Suprapubic skin (tissue), 4 donors: Measurements from ENCODE around the gene SLC29A1.

Experiments
- EP300 ChIP-seq: sonication (generic); formaldehyde crosslinking; IDR thresholded peaks from one replicate; pipeline ENCODE4 v1.6.1; 2017; ENCODE audit warnings: antibody characterized with exemption
- POLR2A ChIP-seq, 2 donors: fragments of 450-650 bp; IDR thresholded peaks; one replicate each; pipeline ENCODE4 v1.6.1; 2017; ENCODE audit warnings: antibody characterized with exemption in 2 of 2, mild to moderate bottlenecking in 2 of 2, moderate library complexity in 2 of 2
- POLR2AphosphoS5 ChIP-seq, 3 donors: sonication (generic); formaldehyde crosslinking; IDR thresholded peaks; one replicate each; pipeline ENCODE4 v1.6.1; 2017; ENCODE audit warnings: antibody characterized with exemption in 3 of 3
- TF ChIP-seq, protein P1 (sequence below), 2 donors: fragments of 200-600 bp in 1 of 2; fragments of 450-650 bp in 1 of 2; sonication (generic) in 1 of 2; IDR thresholded peaks; one replicate each; pipeline ENCODE4 v1.5.1; 2016 to 2019; ENCODE audit warnings: antibody characterized with exemption in 2 of 2, mild to moderate bottlenecking in 1 of 2, moderate library complexity in 1 of 2

DNA sequence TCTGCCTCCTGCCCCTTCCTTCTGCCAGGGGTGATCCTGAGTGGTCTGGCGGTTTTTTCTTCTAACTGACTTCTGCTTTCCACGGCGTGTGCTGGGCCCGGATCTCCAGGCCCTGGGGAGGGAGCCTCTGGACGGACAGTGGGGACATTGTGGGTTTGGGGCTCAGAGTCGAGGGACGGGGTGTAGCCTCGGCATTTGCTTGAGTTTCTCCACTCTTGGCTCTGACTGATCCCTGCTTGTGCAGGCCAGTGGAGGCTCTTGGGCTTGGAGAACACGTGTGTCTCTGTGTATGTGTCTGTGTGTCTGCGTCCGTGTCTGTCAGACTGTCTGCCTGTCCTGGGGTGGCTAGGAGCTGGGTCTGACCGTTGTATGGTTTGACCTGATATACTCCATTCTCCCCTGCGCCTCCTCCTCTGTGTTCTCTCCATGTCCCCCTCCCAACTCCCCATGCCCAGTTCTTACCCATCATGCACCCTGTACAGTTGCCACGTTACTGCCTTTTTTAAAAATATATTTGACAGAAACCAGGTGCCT, 10.2 kb downstream of the SLC29A1 start:
- TF ChIP-seq, protein P1, sequence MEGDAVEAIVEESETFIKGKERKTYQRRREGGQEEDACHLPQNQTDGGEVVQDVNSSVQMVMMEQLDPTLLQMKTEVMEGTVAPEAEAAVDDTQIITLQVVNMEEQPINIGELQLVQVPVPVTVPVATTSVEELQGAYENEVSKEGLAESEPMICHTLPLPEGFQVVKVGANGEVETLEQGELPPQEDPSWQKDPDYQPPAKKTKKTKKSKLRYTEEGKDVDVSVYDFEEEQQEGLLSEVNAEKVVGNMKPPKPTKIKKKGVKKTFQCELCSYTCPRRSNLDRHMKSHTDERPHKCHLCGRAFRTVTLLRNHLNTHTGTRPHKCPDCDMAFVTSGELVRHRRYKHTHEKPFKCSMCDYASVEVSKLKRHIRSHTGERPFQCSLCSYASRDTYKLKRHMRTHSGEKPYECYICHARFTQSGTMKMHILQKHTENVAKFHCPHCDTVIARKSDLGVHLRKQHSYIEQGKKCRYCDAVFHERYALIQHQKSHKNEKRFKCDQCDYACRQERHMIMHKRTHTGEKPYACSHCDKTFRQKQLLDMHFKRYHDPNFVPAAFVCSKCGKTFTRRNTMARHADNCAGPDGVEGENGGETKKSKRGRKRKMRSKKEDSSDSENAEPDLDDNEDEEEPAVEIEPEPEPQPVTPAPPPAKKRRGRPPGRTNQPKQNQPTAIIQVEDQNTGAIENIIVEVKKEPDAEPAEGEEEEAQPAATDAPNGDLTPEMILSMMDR (IDR thresholded peaks at IDR 0.05), result no peak
- TF ChIP-seq POLR2A (IDR thresholded peaks at IDR 0.05) (no peak), EP300 (no peak), POLR2AphosphoS5 (IDR thresholded peaks at IDR 0.05) (no peak)
